Sigmoid colon (tissue), 4 donors: ENCODE results near the gene UBTD2.

Source experiments
- EP300 ChIP-seq, 4 donors: sonication (generic); formaldehyde crosslinking; IDR thresholded peaks; one replicate each; pipeline ENCODE4 v1.6.1; 2017; ENCODE audit warnings: antibody characterized with exemption in 4 of 4
- POLR2A ChIP-seq, 2 donors: fragments of 450-650 bp; IDR thresholded peaks; one replicate each; pipeline ENCODE4 v1.6.1; 2016; ENCODE audit warnings: antibody characterized with exemption in 2 of 2, mild to moderate bottlenecking in 2 of 2, moderate library complexity in 2 of 2

GRCh38 chr5:172278356-172278755, 5.2 kb downstream of the UBTD2 start:
- TF ChIP-seq EP300 (IDR thresholded peaks at IDR 0.05) (no peak), POLR2A (IDR thresholded peaks at IDR 0.05) (no peak)
